CD4-positive, CD25-positive, alpha-beta regulatory T cell (primary cell): ENCODE results near the gene FAAH. TPM values are rescaled to one million over a fixed set of nuclear protein-coding genes. Genes with fewer than 3 reads are reported as not detected.

ENCODE experiments used
- ATAC-seq, 2 donors: fragments of 150-1000 bp; cut with Tn5 transposase; one replicate each; pipeline ENCODE4 v1.10.0; 2021; ENCODE audit warnings: low read depth in 2 of 2, moderate number of reproducible peaks in 2 of 2, moderate library complexity in 1 of 2
- DNase-seq, 3 donors: peaks; one replicate each; pipeline versions ENCODE4 v3.0.0 to v3.0.0-alpha.2; 2012 to 2022; ENCODE audit warnings: mixed read lengths in 1 of 3
- H3K27ac ChIP-seq: one replicate; pipeline ENCODE4 v1.7.0; 2013; ENCODE audit warnings: mild to moderate bottlenecking, low read length; ENCODE audit not compliant: insufficient read depth, poor library complexity, severe bottlenecking
- H3K27me3 ChIP-seq: one replicate; pipeline ENCODE4 v1.7.0; 2013; ENCODE audit warnings: low read length; ENCODE audit not compliant: control insufficient read depth, insufficient read depth
- H3K36me3 ChIP-seq: one replicate; pipeline ENCODE4 v1.7.0; 2013; ENCODE audit warnings: mild to moderate bottlenecking, low read length, moderate library complexity; ENCODE audit not compliant: control insufficient read depth, insufficient read depth
- H3K4me1 ChIP-seq: 2 replicates; pipeline ENCODE4 v1.7.0; 2013; ENCODE audit warnings: mild to moderate bottlenecking, low read length; ENCODE audit not compliant: insufficient read depth, control insufficient read depth, poor library complexity, severe bottlenecking
- H3K4me3 ChIP-seq: one replicate; pipeline ENCODE4 v1.7.0; 2013; ENCODE audit warnings: low read depth, mild to moderate bottlenecking, low read length, moderate library complexity
- H3K9me3 ChIP-seq, 2 experiments: 1 replicate in 1 of 2; 2 replicates in 1 of 2; pipeline ENCODE4 v1.7.0; 2013; ENCODE audit warnings: low read length in 2 of 2, mild to moderate bottlenecking in 1 of 2, moderate library complexity in 1 of 2; ENCODE audit not compliant: control insufficient read depth in 2 of 2
- H3K27ac Mint-ChIP-seq, 3 donors: one replicate each; pipeline ENCODE4 v1.8.0; 2020 to 2022; ENCODE audit warnings: mild to moderate bottlenecking in 3 of 3, mixed read lengths in 3 of 3, moderate library complexity in 2 of 3
- H3K27me3 Mint-ChIP-seq: one replicate; pipeline ENCODE4 v1.8.0; 2022; ENCODE audit warnings: mild to moderate bottlenecking, mixed read lengths
- H3K36me3 Mint-ChIP-seq: one replicate; pipeline ENCODE4 v1.8.0; 2020; ENCODE audit warnings: mixed read lengths
- H3K4me1 Mint-ChIP-seq, 4 donors: one replicate each; pipeline ENCODE4 v1.8.0; 2020 to 2022; ENCODE audit warnings: mixed read lengths in 4 of 4, mild to moderate bottlenecking in 1 of 4
- H3K4me3 Mint-ChIP-seq, 4 donors: one replicate each; pipeline ENCODE4 v1.8.0; 2020 to 2022; ENCODE audit warnings: mild to moderate bottlenecking in 4 of 4, mixed read lengths in 4 of 4, moderate library complexity in 3 of 4
- H3K9me3 Mint-ChIP-seq, 7 donors: one replicate each; pipeline ENCODE4 v1.8.0; 2020 to 2022; ENCODE audit warnings: mixed read lengths in 7 of 7, mild to moderate bottlenecking in 3 of 7, moderate library complexity in 2 of 7
- polyA plus RNA-seq, 4 donors: library from polyadenylated mRNA; unstranded; fragments of 300-500 nt; fragmentation: Illumina TruSeq; gene quantifications; one replicate each; pipeline ENCODE4 v1.2.3, GENCODE V29; 2021
- total RNA-seq: library from RNA; stranded (reverse); gene quantifications from one replicate; pipeline ENCODE4 v1.2.3, GENCODE V29; 2022

Gene FAAH
- total and polyA plus RNA-seq, 5 donors from 2014 or later: 0.86 to 7.3 (median 1.7) TPM

DNA sequence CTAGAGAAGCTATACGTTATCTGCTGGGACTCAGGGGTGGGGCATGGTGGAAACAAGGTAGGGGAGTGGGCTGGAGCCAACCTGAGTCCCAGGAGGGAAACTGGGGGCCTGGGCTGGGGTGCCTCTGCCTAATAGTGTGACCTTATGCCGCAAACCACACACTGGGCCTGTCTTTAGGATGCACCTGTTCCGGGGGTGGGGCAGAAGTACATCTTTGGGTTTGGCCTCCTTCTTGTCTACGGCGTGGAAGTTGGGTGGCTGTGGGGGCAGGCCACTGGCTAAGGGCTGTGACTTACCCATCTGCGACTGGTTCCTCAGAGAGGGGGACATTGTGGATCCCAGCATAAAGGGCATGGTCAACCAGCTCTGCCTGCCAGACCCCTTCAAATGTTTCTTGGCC, 44.2 kb downstream of the FAAH start:
- Histone ChIP-seq H3K36me3 (no peaks in the 10 kb centered on the region), H3K27ac (no peak overlapping the region), H3K9me3 (no peaks in the 10 kb centered on the region), H3K4me1 (peaks cover 6% of the 10 kb centered on the region), H3K27me3 (no peaks in the 10 kb centered on the region), H3K4me3 (no peak overlapping the region)
- Mint-ChIP-seq H3K27ac (no peak overlapping the region), H3K9me3 (no peaks in the 10 kb centered on the region), H3K4me3 (no peak overlapping the region), H3K4me1 (peaks cover 0 to 7% (median 4%) of the 10 kb centered on the region in 4 donors), H3K27me3 (peaks cover 11% of the 10 kb centered on the region), H3K36me3 (no peaks in the 10 kb centered on the region)
- ATAC-seq: no peak
- DNase-seq: no peak

DNA sequence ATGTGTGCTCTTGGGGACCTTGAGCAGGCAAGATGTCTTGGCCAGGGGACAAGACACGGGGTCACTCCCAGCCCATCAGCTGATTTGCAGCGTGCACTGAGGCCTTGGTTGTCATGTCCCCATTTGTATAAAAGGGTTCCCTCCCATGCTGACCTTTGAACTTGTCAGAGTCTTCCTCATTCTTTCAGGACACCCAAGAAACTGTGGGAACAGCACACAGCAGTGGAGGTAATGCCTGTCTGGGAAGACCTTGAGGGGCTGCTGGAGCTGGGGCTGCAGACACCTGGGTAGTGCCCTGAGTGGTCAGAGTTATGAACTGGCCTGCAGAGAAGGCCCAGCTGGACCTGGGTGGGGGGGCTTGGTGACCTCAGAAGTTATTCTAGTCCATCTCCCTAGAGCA, 46.4 kb downstream of the FAAH start:
- H3K4me3 Mint-ChIP-seq: no peak overlapping the region
- no peaks in the 10 kb centered on the region for H3K36me3 Mint-ChIP-seq
- Histone ChIP-seq H3K27me3 (no peaks in the 10 kb centered on the region), H3K4me1 (peaks cover 6% of the 10 kb centered on the region), H3K9me3 (no peaks in the 10 kb centered on the region), H3K36me3 (no peaks in the 10 kb centered on the region), H3K27ac (no peak overlapping the region), H3K4me3 (no peak overlapping the region)
- no peaks in the 10 kb centered on the region for H3K9me3 Mint-ChIP-seq
- H3K27ac Mint-ChIP-seq: no peak overlapping the region
- DNase-seq (no peak), ATAC-seq (no peak)
- H3K4me1 Mint-ChIP-seq: peaks cover 2 to 12% (median 10%) of the 10 kb centered on the region in 4 donors
- H3K27me3 Mint-ChIP-seq: peaks cover 23% of the 10 kb centered on the region

DNA sequence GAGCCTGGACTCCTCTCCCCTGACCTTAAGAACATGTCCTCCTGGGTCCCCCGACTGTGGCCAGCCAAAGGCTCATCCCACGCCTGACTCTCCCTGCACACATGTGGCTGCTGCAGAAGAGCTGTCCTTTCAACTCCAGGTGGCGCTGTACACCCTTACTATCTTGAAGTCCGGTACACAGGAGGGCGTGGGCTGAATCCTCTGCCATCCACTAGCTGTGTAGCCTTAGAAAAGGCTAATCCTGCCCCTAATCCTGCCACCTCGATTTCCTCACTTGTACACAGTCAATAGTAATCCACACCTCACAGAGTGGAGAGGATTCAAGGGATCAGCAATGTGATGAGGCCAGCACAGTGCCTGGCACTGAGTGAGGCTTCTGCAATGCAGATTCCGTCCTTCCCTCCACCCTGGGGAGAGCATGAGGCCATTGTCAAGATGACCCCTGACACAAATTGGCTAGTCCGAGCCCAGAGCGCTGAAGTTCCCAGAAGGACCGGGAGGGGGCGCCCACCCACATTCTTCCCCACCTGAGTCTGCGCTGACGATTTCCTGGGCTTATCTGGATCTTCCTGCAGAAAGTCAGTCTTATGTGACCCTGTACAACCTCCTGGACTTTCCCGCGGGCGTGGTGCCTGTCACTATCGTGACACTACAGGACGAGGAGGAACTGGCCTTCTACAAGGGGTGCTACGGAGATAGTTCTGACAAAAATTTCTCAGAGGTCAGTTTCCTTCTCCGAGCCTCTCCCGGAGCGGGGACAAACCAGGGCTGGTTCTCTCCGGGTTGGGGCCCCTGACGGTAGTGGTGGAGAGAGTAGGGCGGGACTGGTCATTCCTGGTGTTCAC, 48.4 kb downstream of the FAAH start:
- Histone ChIP-seq H3K9me3 (no peaks in the 10 kb centered on the region), H3K36me3 (no peaks in the 10 kb centered on the region), H3K27ac (no peak overlapping the region), H3K4me3 (peak overlapping the region; percentile 73), H3K4me1 (peaks cover 6% of the 10 kb centered on the region), H3K27me3 (peaks cover 4% of the 10 kb centered on the region)
- peaks cover 39% of the 10 kb centered on the region for H3K27me3 Mint-ChIP-seq
- DNase-seq (peak; percentile 35 to 67 (median 60)), ATAC-seq (peak; percentile 61 to 64)
- peaks cover 8 to 14% (median 12%) of the 10 kb centered on the region in 4 donors for H3K4me1 Mint-ChIP-seq
- H3K9me3 Mint-ChIP-seq: peaks cover 0 to 2% (median 0%) of the 10 kb centered on the region in 7 donors
- H3K36me3 Mint-ChIP-seq: peaks cover 3% of the 10 kb centered on the region
- H3K4me3 Mint-ChIP-seq: peak overlapping the region; percentile 1 to 90 (median 70)
- no peak overlapping the region for H3K27ac Mint-ChIP-seq

DNA sequence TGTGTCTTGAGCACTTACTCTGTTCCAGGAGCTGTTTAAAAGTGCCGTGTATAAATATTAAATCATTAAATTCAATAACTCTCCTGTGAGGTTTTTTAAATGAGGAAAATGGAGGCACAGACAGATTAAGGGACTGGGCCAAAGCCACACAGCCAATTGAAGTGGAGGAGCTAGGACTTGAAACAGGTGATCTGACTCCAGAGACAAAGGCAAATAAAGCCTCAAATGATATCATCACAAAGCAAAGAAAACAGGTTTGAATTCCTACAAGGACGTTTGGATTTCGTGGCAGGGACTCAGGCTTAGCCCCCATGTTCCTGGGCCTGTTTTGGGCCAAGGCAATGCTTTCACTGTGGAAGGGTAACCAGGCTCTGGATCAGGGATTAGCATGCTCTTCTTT, 50.3 kb downstream of the FAAH start:
- peaks cover 49% of the 10 kb centered on the region for H3K27me3 Mint-ChIP-seq
- DNase-seq: no peak
- Histone ChIP-seq H3K4me1 (peaks cover 12% of the 10 kb centered on the region), H3K4me3 (no peak overlapping the region), H3K27me3 (peaks cover 9% of the 10 kb centered on the region), H3K9me3 (no peaks in the 10 kb centered on the region), H3K27ac (no peak overlapping the region), H3K36me3 (no peaks in the 10 kb centered on the region)
- H3K36me3 Mint-ChIP-seq: peaks cover 3% of the 10 kb centered on the region
- no peak overlapping the region for H3K4me3 Mint-ChIP-seq
- no peak overlapping the region for H3K27ac Mint-ChIP-seq
- peaks cover 11 to 22% (median 15%) of the 10 kb centered on the region in 4 donors for H3K4me1 Mint-ChIP-seq
- ATAC-seq: no peak
- peaks cover 0 to 2% (median 0%) of the 10 kb centered on the region in 7 donors for H3K9me3 Mint-ChIP-seq

DNA sequence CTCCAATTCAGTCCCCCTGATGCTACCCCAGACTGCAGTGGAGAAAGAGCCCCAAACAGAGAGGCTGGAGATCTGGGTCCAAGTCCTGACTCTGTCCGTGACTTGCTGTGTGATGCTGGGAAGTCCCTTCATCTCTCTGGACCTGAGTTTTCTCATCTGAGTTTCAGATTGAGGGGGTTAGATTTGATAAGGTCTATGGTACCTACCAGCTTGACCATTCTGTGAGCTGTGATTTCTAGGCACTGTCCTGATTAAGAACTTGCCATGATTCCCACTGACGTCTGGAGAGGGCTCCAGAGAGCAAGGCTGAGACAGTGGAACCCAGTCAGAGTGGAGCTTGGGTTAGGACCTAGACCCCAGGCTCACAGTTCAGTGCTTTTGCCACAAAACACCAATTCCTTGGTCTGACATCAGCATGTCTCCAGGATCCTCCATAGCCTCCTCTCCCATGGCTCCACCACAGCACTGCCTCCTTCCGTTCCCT, 51.7 kb downstream of the FAAH start:
- Mint-ChIP-seq H3K4me3 (peak overlapping the region in 1 of 4 donors; percentile 75), H3K27me3 (peaks cover 63% of the 10 kb centered on the region), H3K9me3 (peaks cover 0 to 2% (median 0%) of the 10 kb centered on the region in 7 donors), H3K27ac (no peak overlapping the region), H3K36me3 (peaks cover 3% of the 10 kb centered on the region), H3K4me1 (peaks cover 11 to 22% (median 15%) of the 10 kb centered on the region in 4 donors)
- Histone ChIP-seq H3K27ac (no peak overlapping the region), H3K4me1 (peaks cover 12% of the 10 kb centered on the region), H3K9me3 (no peaks in the 10 kb centered on the region), H3K4me3 (no peak overlapping the region), H3K36me3 (no peaks in the 10 kb centered on the region), H3K27me3 (peaks cover 14% of the 10 kb centered on the region)
- DNase-seq (no peak), ATAC-seq (no peak)

DNA sequence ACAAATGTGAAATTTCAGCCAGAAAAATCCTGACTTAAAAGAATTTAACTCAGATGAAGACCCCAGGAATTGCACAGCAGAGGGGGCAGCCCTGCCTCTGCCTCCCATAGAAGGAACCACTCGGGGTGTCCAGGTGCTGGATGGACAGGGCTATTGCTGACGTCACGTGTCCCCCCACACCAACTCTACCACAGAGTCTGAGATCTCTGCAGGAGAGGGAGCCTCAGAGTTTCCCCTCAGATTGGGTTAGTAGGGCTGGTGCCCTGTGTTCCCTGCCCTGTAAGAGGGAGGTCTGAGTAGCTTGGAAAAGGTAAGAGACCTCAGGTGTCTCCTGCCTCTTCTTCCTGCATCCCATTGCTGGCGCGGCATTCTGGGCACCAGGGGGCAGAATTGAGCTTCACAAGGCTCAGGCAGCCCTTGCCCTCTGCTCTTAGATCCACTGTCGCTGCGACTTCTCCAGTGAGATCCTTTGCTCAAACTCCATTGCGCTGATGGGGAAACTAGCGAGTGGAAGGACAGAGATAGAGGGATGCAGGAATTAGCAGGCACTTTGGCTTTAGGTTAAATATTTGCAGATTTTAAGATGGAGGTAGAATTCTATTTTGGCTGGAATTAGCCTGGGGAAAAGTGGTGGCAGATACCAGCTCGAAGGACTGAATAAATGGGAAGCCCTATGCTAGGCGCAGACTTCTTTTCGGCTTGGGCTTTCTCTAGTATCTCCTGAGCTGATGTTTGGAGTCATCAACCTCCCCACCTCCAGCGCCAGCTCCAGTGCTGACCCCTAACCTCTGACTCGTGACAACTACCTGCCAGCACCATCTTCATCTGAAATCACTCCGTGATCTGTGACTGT, 52.8 kb downstream of the FAAH start:
- H3K9me3 Mint-ChIP-seq: peaks cover 0 to 3% (median 0%) of the 10 kb centered on the region in 7 donors
- H3K4me1 ChIP-seq: peaks cover 12% of the 10 kb centered on the region
- peaks cover 14% of the 10 kb centered on the region for H3K27me3 ChIP-seq
- H3K4me3 Mint-ChIP-seq: no peak overlapping the region
- no peak overlapping the region for H3K4me3 ChIP-seq
- DNase-seq (peak; percentile 45 to 75 (median 59)), ATAC-seq (peak in 1 of 2 donors; percentile 29)
- peaks cover 11 to 22% (median 15%) of the 10 kb centered on the region in 4 donors for H3K4me1 Mint-ChIP-seq
- no peaks in the 10 kb centered on the region for H3K36me3 ChIP-seq
- peaks cover 3% of the 10 kb centered on the region for H3K36me3 Mint-ChIP-seq
- H3K27ac ChIP-seq: no peak overlapping the region
- peaks cover 73% of the 10 kb centered on the region for H3K27me3 Mint-ChIP-seq
- H3K27ac Mint-ChIP-seq: no peak overlapping the region
- no peaks in the 10 kb centered on the region for H3K9me3 ChIP-seq

DNA sequence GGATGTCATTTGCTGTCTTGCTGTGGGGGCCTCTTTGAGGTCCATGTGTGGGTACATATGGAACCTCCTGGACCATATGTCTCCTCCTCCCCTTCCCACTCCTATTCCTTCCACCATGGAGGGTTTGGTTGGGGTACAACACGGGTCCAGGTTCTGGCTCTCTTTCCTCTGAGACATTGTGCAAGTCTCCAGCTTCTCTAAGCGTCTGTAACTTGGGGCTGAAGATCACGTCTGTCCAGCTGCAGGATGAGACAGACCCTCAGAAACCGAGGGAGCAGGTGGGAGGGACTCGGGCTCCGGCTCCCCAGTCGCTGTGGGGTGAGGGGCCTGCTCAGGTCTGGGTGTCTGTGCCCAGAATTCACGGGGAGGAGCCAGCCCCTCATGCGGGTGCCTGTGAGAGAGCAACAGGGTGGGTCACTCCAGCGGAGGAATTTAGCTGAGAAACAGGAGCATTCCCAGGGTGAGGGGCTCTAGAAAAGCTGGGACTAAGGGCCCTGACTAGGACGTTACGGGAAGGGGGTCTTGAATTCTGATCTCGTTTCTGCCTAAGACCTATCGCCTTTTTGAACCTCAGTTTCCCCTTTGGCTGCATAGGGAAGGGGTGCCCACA, 53.5 kb downstream of the FAAH start:
- H3K27ac ChIP-seq: no peak overlapping the region
- no peak for ATAC-seq
- H3K4me3 Mint-ChIP-seq: no peak overlapping the region
- no peak overlapping the region for H3K27ac Mint-ChIP-seq
- H3K9me3 Mint-ChIP-seq: peaks cover 0 to 4% (median 0%) of the 10 kb centered on the region in 7 donors
- peaks cover 3% of the 10 kb centered on the region for H3K36me3 Mint-ChIP-seq
- H3K36me3 ChIP-seq: no peaks in the 10 kb centered on the region
- H3K27me3 ChIP-seq: peaks cover 14% of the 10 kb centered on the region
- no peak for DNase-seq
- H3K9me3 ChIP-seq: no peaks in the 10 kb centered on the region
- peaks cover 74% of the 10 kb centered on the region for H3K27me3 Mint-ChIP-seq
- peaks cover 12% of the 10 kb centered on the region for H3K4me1 ChIP-seq
- H3K4me1 Mint-ChIP-seq: peaks cover 9 to 19% (median 12%) of the 10 kb centered on the region in 4 donors
- no peak overlapping the region for H3K4me3 ChIP-seq
